ENCODE results near the gene SLC2A1.

- TF ChIP-seq CTCF (conservative IDR thresholded peaks at IDR 0.05; ENCODE audit: low read depth, low read length) (no peak), EZH2 (IDR thresholded peaks at IDR 0.05; ENCODE audit: low read length, unreplicated experiment) (no peak), EZH2phosphoT487 (IDR thresholded peaks at IDR 0.05; ENCODE audit: borderline replicate concordance, low read length) (no peak)
Measured at GRCh38 chr1:42958488-42959319, at the start of gene SLC2A1.
